Endothelial cell of umbilical vein (primary cell): ENCODE data around the gene STK38. TPM values are rescaled to one million over a fixed set of nuclear protein-coding genes. Genes with fewer than 3 reads are reported as not detected.

Experiments used
- BruUV-seq: library from RNA; stranded (reverse); fragments of 400-500 nt; replicated peaks from 2 replicates; lab custom pipeline; 2021; lab: Mats Ljungman, UMichigan
- CTCF ChIA-PET: fragments of 300-600, 350-600 bp; sonication (Branson Sonifier 250); formaldehyde crosslinking; loops from one replicate; lab custom pipeline; 2021; ENCODE audit warnings: antibody characterized with exemption, inconsistent platforms; lab: Charles Lee
- POLR2A ChIA-PET: fragments of 300-600, 350-600 bp; sonication (Branson Sonifier 250); formaldehyde crosslinking; loops from one replicate; lab custom pipeline; 2021; ENCODE audit warnings: antibody characterized with exemption, inconsistent platforms; lab: Charles Lee
- DNase-seq: peaks from one replicate; pipeline ENCODE4 v3.0.0-alpha.2; 2011; ENCODE audit warnings: low read depth, low spot score
- FAIRE-seq: peaks from 2 replicates; lab custom pipeline; 2011; peaks lifted over from hg19 to GRCh38; lab: Jason Lieb, UNC
- H2AFZ ChIP-seq: 2 replicates; pipeline ENCODE4 v1.6.0; 2012; ENCODE audit warnings: low read depth, low read length, control low read depth, inconsistent platforms
- H3K27ac ChIP-seq: 2 replicates; pipeline ENCODE4 v1.5.1; 2011; ENCODE audit warnings: low read depth, mild to moderate bottlenecking, control low read depth, low read length, moderate library complexity; ENCODE audit not compliant: insufficient read depth
- H3K27me3 ChIP-seq, 2 experiments: 2 replicates each; pipeline versions ENCODE4 v1.6.0 to v1.6.1; 2011; ENCODE audit warnings: low read length in 2 of 2, mixed read lengths in 1 of 2; ENCODE audit not compliant: control insufficient read depth in 2 of 2, insufficient read depth in 2 of 2
- H3K36me3 ChIP-seq, 2 experiments: 2 replicates in 1 of 2; 3 replicates in 1 of 2; pipeline ENCODE4 v1.5.1; 2011; ENCODE audit warnings: low read length in 2 of 2, mild to moderate bottlenecking in 1 of 2, moderate library complexity in 1 of 2; ENCODE audit not compliant: control insufficient read depth in 2 of 2, insufficient read depth in 2 of 2; ENCODE audit errors: extremely low read depth in 1 of 2
- H3K4me1 ChIP-seq: 3 replicates; pipeline ENCODE4 v1.5.1; 2011; ENCODE audit warnings: mild to moderate bottlenecking, low read length; ENCODE audit not compliant: control insufficient read depth, insufficient read depth; ENCODE audit errors: extremely low read depth
- H3K4me2 ChIP-seq: 2 replicates; pipeline ENCODE4 v1.6.1; 2011; ENCODE audit warnings: low read length, control low read depth, mixed read lengths; ENCODE audit not compliant: insufficient read depth
- H3K4me3 ChIP-seq, 3 experiments: fragments of 200-600 bp in 1 of 3; sonication (generic), shearing (Covaris generic) in 1 of 3; replicated peaks in 1 of 3; 2 replicates each; pipeline ENCODE4 v1.5.1; 2011 to 2016; ENCODE audit warnings: control low read depth in 3 of 3, low read length in 3 of 3, mild to moderate bottlenecking in 2 of 3, inconsistent platforms in 1 of 3, low read depth in 1 of 3, moderate library complexity in 1 of 3; ENCODE audit not compliant: insufficient read depth in 1 of 3
- H3K79me2 ChIP-seq: 2 replicates; pipeline ENCODE4 v1.6.0; 2012; ENCODE audit warnings: low read length, inconsistent platforms; ENCODE audit not compliant: control insufficient read depth, insufficient read depth
- H3K9ac ChIP-seq: replicated peaks from 2 replicates; pipeline ENCODE3; 2011; ENCODE audit warnings: low read length, control low read depth; ENCODE audit not compliant: insufficient read depth; ENCODE audit errors: extremely low read depth
- H3K9me1 ChIP-seq: replicated peaks from 3 replicates; pipeline ENCODE4 v1.6.0; 2011; ENCODE audit warnings: mild to moderate bottlenecking, low read length; ENCODE audit not compliant: control insufficient read depth, insufficient read depth; ENCODE audit errors: extremely low read depth
- H3K9me3 ChIP-seq: replicated peaks from 2 replicates; pipeline ENCODE4 v1.5.1; 2012; ENCODE audit warnings: low read length, inconsistent platforms; ENCODE audit not compliant: control insufficient read depth, insufficient read depth
- H4K20me1 ChIP-seq: replicated peaks from 2 replicates; pipeline ENCODE3; 2011; ENCODE audit warnings: mild to moderate bottlenecking, low read length; ENCODE audit not compliant: control insufficient read depth, insufficient read depth; ENCODE audit errors: extremely low read depth
- CTCF ChIP-seq, 2 donors: IDR thresholded peaks; 1 replicate in 1 of 2; 2 replicates in 1 of 2; pipeline ENCODE4 v1.5.1; 2011; ENCODE audit warnings: low read length in 2 of 2, mild to moderate bottlenecking in 2 of 2, moderate library complexity in 2 of 2, control low read depth in 1 of 2, inconsistent platforms in 1 of 2, low read depth in 1 of 2; ENCODE audit not compliant: insufficient read depth in 1 of 2; ENCODE audit errors: extremely low read depth in 1 of 2
- EZH2 ChIP-seq: IDR thresholded peaks from 2 replicates; pipeline ENCODE4 v1.6.1; 2012; ENCODE audit warnings: borderline replicate concordance, low read depth, mild to moderate bottlenecking, moderate library complexity, low read length, inconsistent platforms; ENCODE audit not compliant: severe bottlenecking
- FOS ChIP-seq: IDR thresholded peaks from 2 replicates; pipeline ENCODE4 v1.6.1; 2011; ENCODE audit warnings: mild to moderate bottlenecking, low read length, moderate library complexity, borderline replicate concordance; ENCODE audit not compliant: insufficient read depth
- GATA2 ChIP-seq: IDR thresholded peaks from 2 replicates; pipeline ENCODE4 v1.7.0; 2011; ENCODE audit warnings: low read depth, mild to moderate bottlenecking, moderate library complexity, mixed read lengths, low read length; ENCODE audit not compliant: insufficient read length, insufficient read depth
- JUN ChIP-seq: IDR thresholded peaks from 2 replicates; pipeline ENCODE4 v1.6.1; 2011; ENCODE audit warnings: borderline replicate concordance, low read depth; ENCODE audit not compliant: insufficient read length, insufficient read depth
- MAX ChIP-seq: IDR thresholded peaks from 2 replicates; pipeline ENCODE4 v1.6.1; 2011; ENCODE audit not compliant: insufficient read depth, insufficient read length
- MYC ChIP-seq: IDR thresholded peaks from one replicate; pipeline ENCODE4 v1.6.1; 2011; ENCODE audit warnings: mild to moderate bottlenecking, low read depth, low read length
- POLR2A ChIP-seq: IDR thresholded peaks from 2 replicates; pipeline ENCODE4 v1.6.1; 2012; ENCODE audit warnings: low read depth, mild to moderate bottlenecking, control low read depth, low read length
- POLR2AphosphoS5 ChIP-seq: IDR thresholded peaks from 2 replicates; pipeline ENCODE4 v1.6.1; 2012; ENCODE audit warnings: low read depth, mild to moderate bottlenecking, control low read depth, low read length, moderate library complexity; ENCODE audit not compliant: insufficient read depth
- dilution Hi-C: fragments of 300-500 bp; cut with MboI; formaldehyde crosslinking; loops from one replicate; pipeline ENCODE4 v1.15.0; 2019; ENCODE audit warnings: low sequenced_read_pairs; ENCODE audit not compliant: extremely low pct_ligation_motif_present
- intact Hi-C: fragments of 100-400 bp; cut with micrococcal nuclease; formaldehyde crosslinking; loops from one replicate; pipeline ENCODE4 v1.10.0; 2022
- polyA plus RNA-seq, 4 experiments: library from polyadenylated mRNA; depleted of rRNA in 3 of 4; stranded (reverse) in 3 of 4; unstranded in 1 of 4; fragments of >200 nt; gene quantifications; 2 replicates each; pipeline versions ENCODE4 v1.2.1 to v1.2.3, GENCODE V29; 2011 to 2012; ENCODE audit warnings: missing spikeins in 1 of 4
- total RNA-seq: library from RNA; stranded (reverse); gene quantifications from 2 replicates; pipeline ENCODE4 v1.2.3, GENCODE V29; 2021

Gene STK38
- total and polyA plus RNA-seq, 2 donors (not counting 3 experiments of a cell fraction or from before 2014, with no cell fraction given), result 10.1 to 30.3 TPM

- H4K20me1 ChIP-seq, result no peaks in the 10 kb centered on the region
- H3K9ac ChIP-seq, result no peak overlapping the region
- DNase-seq (no peak), FAIRE-seq (no peak)
- dilution Hi-C loops, result no loop called here
- H3K4me3 ChIP-seq, result no peak overlapping the region
- ChIA-PET CTCF (interaction anchor here (1.4 to 1.5 kb wide), 2 partner anchors 35 to 81 kb away, joined by 3 to 4 read pairs; no protein-coding TSS in a partner anchor), POLR2A (no interaction called here)
- H3K27ac ChIP-seq, result no peak overlapping the region
- no TSS peak for BruUV-seq
- no peak overlapping the region for H3K4me2 ChIP-seq
- H3K27me3 ChIP-seq, result no peaks in the 10 kb centered on the region
- peaks cover 10 to 12% of the 10 kb centered on the region in 2 experiments for H3K36me3 ChIP-seq
- no peaks in the 10 kb centered on the region for H3K9me1 ChIP-seq
- no peaks in the 10 kb centered on the region for H3K9me3 ChIP-seq
- no peaks in the 10 kb centered on the region for H3K79me2 ChIP-seq
- H3K4me1 ChIP-seq, result no peaks in the 10 kb centered on the region
- intact Hi-C loops, result no loop called here
- H2AFZ ChIP-seq, result no peak overlapping the region
- TF ChIP-seq CTCF (IDR thresholded peaks at IDR 0.05; ENCODE audit: extremely low read depth in 1 of 2, insufficient read depth in 1 of 2, low read depth in 1 of 2, low read length in 2 of 2), result no peak
- TF ChIP-seq GATA2, result no peak
- no peak for TF ChIP-seq MAX
- TF ChIP-seq POLR2A, result no peak
- TF ChIP-seq EZH2, result no peak
- TF ChIP-seq FOS, result no peak
- TF ChIP-seq MYC, result no peak
- TF ChIP-seq POLR2AphosphoS5, result no peak
- TF ChIP-seq JUN, result no peak
These were observed 42.3 kb downstream of the STK38 start for GRCh38 chr6:36504982-36505381.
